OCI-LY3 (cell line): Measurements from ENCODE around the gene MPZ.
A peak's percentile ranks its signal among the peaks of the same experiment; 100 is the strongest.

Experiments used
- H2AFZ ChIP-seq: fragments of 200-600, 300-600 bp; shearing (Covaris generic); 2 replicates; pipeline ENCODE4 v1.6.0; 2014; ENCODE audit warnings: antibody characterized with exemption, low read depth, low read length
- H3K27ac ChIP-seq: fragments of 200-600, 300-600 bp; sonication (generic); 2 replicates; pipeline ENCODE4 v1.5.1; 2014; ENCODE audit warnings: mild to moderate bottlenecking, low read length, moderate library complexity, mixed read lengths
- H3K27me3 ChIP-seq: fragments of 200-600, 300-600 bp; sonication (generic); 2 replicates; pipeline ENCODE4 v1.6.1; 2014; ENCODE audit warnings: low read depth, low read length, mixed read lengths
- H3K36me3 ChIP-seq: fragments of 200-600, 300-600 bp; sonication (generic); replicated peaks from 2 replicates; pipeline ENCODE3; 2014; ENCODE audit warnings: low read depth, low read length, mixed read lengths
- H3K4me1 ChIP-seq: fragments of 300-600, 200-600 bp; sonication (generic); 2 replicates; pipeline ENCODE4 v1.6.1; 2014; ENCODE audit warnings: low read length, mixed read lengths
- H3K4me2 ChIP-seq: fragments of 200-600, 300-600 bp; sonication (generic); 2 replicates; pipeline ENCODE4 v1.6.1; 2014; ENCODE audit warnings: low read length, mixed read lengths
- H3K4me3 ChIP-seq: fragments of 300-600, 200-600 bp; sonication (generic); 2 replicates; pipeline ENCODE4 v1.5.1; 2014; ENCODE audit warnings: antibody characterized with exemption, mild to moderate bottlenecking, low read length, moderate library complexity
- H3K79me2 ChIP-seq: fragments of 300-600, 200-600 bp; shearing (Covaris generic); 2 replicates; pipeline ENCODE4 v1.6.1; 2014; ENCODE audit warnings: mild to moderate bottlenecking, low read length, mixed read lengths
- H3K9ac ChIP-seq: fragments of 300-600, 200-600 bp; shearing (Covaris generic); 2 replicates; pipeline ENCODE4 v1.6.0; 2014; ENCODE audit warnings: mild to moderate bottlenecking, low read length, moderate library complexity
- H3K9me3 ChIP-seq: fragments of 200-600, 300-600 bp; shearing (Covaris generic); 2 replicates; pipeline ENCODE4 v1.6.1; 2014; ENCODE audit warnings: low read length, mixed read lengths; ENCODE audit not compliant: insufficient read depth
- H4K20me1 ChIP-seq: fragments of 200-600, 300-600 bp; sonication (generic); 2 replicates; pipeline ENCODE4 v1.6.1; 2016; ENCODE audit warnings: low read length, mixed read lengths; ENCODE audit not compliant: insufficient read depth
- CTCF ChIP-seq: fragments of 200-600, 300-600 bp; sonication (generic); IDR thresholded peaks from 2 replicates; pipeline ENCODE4 v1.5.1; 2014; ENCODE audit warnings: antibody characterized with exemption, low read length, low read depth
- EZH2phosphoT487 ChIP-seq: fragments of 200-600 bp; shearing (Covaris generic); IDR thresholded peaks from 2 replicates; pipeline ENCODE4 v1.6.1; 2018; ENCODE audit warnings: antibody characterized with exemption, mixed run types, low read depth

Gene MPZ

GRCh38 chr1:161261261-161262235 lies 48.2 kb downstream of the MPZ start:
- peak overlapping the region; percentile 13; the same call in 1 of the 2 replicates for H2AFZ ChIP-seq
- H3K9me3 ChIP-seq, result peaks cover 9% of the 10 kb centered on the region; the same call in 1 of the 2 replicates
- TF ChIP-seq CTCF, result no peak
- TF ChIP-seq EZH2phosphoT487, result no peak
- H3K9ac ChIP-seq, result no peak overlapping the region
- peaks cover 20% of the 10 kb centered on the region for H3K4me1 ChIP-seq
- peak overlapping the region; percentile 48 for H3K4me3 ChIP-seq
- no peak overlapping the region for H3K27ac ChIP-seq
- H3K36me3 ChIP-seq, result no peaks in the 10 kb centered on the region
- peaks cover 46% of the 10 kb centered on the region for H3K27me3 ChIP-seq
- H4K20me1 ChIP-seq, result no peaks in the 10 kb centered on the region
- H3K4me2 ChIP-seq, result peak overlapping the region; percentile 69
- no peaks in the 10 kb centered on the region for H3K79me2 ChIP-seq

- H3K4me1 ChIP-seq, result peaks cover 20% of the 10 kb centered on the region
- H2AFZ ChIP-seq, result peak overlapping the region; percentile 13; the same call in 1 of the 2 replicates
- H3K27me3 ChIP-seq, result peaks cover 38% of the 10 kb centered on the region
- H3K9ac ChIP-seq, result no peak overlapping the region
- H3K27ac ChIP-seq, result no peak overlapping the region
- H3K4me3 ChIP-seq, result peak overlapping the region; percentile 48
- H3K36me3 ChIP-seq, result no peaks in the 10 kb centered on the region
- H3K79me2 ChIP-seq, result no peaks in the 10 kb centered on the region
- H3K4me2 ChIP-seq, result peak overlapping the region; percentile 69
- H3K9me3 ChIP-seq, result peaks cover 9% of the 10 kb centered on the region; the same call in 1 of the 2 replicates
- TF ChIP-seq EZH2phosphoT487 (no peak), CTCF (no peak)
- H4K20me1 ChIP-seq, result no peaks in the 10 kb centered on the region
Measured at GRCh38 chr1:161260376-161261260, 49.1 kb downstream of the MPZ start.

- H3K4me1 ChIP-seq, result peaks cover 20% of the 10 kb centered on the region
- H2AFZ ChIP-seq, result no peak overlapping the region
- peaks cover 9% of the 10 kb centered on the region; the same call in 1 of the 2 replicates for H3K9me3 ChIP-seq
- TF ChIP-seq CTCF, result no peak
- H4K20me1 ChIP-seq, result no peaks in the 10 kb centered on the region
- H3K9ac ChIP-seq, result no peak overlapping the region
- H3K27me3 ChIP-seq, result peaks cover 31% of the 10 kb centered on the region
- no peak overlapping the region for H3K27ac ChIP-seq
- no peaks in the 10 kb centered on the region for H3K79me2 ChIP-seq
- H3K36me3 ChIP-seq, result no peaks in the 10 kb centered on the region
- no peak overlapping the region for H3K4me3 ChIP-seq
- no peak overlapping the region for H3K4me2 ChIP-seq
Measured at GRCh38 chr1:161259765-161260164, 50.0 kb downstream of the MPZ start.

- no peak overlapping the region for H3K9ac ChIP-seq
- no peak overlapping the region for H3K4me3 ChIP-seq
- H2AFZ ChIP-seq, result no peak overlapping the region
- H3K4me2 ChIP-seq, result no peak overlapping the region
- H3K79me2 ChIP-seq, result no peaks in the 10 kb centered on the region
- H3K4me1 ChIP-seq, result peaks cover 20% of the 10 kb centered on the region
- H3K27me3 ChIP-seq, result peaks cover 30% of the 10 kb centered on the region
- no peaks in the 10 kb centered on the region for H3K36me3 ChIP-seq
- no peak overlapping the region for H3K27ac ChIP-seq
- peaks cover 9% of the 10 kb centered on the region; the same call in 1 of the 2 replicates for H3K9me3 ChIP-seq
- TF ChIP-seq CTCF (no peak), EZH2phosphoT487 (no peak)
- H4K20me1 ChIP-seq, result no peaks in the 10 kb centered on the region
Measured at GRCh38 chr1:161259345-161259702, 50.4 kb downstream of the MPZ start.
